ENCODE data around the gene CDH20.

DNA sequence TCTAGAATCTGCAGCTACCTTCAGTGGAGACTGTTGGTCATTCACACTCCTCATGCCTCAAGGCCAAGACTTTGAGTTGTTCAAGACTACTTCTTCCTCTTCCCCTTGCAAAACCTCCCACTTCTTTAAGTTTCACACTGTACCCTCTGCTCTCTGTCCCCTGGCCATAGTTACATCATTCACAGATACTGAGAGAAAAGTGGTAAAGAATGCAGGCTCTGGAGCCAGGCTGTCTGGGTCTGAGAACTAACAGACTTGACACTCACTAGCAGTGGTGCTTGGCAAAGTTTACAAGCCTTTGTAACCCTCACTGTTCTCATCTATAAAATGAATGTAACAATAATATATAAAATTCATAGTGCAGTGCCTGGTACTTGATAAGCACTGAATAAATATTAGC, 61.8 kb downstream of the CDH20 start:
- TF ChIP-seq, protein P1, sequence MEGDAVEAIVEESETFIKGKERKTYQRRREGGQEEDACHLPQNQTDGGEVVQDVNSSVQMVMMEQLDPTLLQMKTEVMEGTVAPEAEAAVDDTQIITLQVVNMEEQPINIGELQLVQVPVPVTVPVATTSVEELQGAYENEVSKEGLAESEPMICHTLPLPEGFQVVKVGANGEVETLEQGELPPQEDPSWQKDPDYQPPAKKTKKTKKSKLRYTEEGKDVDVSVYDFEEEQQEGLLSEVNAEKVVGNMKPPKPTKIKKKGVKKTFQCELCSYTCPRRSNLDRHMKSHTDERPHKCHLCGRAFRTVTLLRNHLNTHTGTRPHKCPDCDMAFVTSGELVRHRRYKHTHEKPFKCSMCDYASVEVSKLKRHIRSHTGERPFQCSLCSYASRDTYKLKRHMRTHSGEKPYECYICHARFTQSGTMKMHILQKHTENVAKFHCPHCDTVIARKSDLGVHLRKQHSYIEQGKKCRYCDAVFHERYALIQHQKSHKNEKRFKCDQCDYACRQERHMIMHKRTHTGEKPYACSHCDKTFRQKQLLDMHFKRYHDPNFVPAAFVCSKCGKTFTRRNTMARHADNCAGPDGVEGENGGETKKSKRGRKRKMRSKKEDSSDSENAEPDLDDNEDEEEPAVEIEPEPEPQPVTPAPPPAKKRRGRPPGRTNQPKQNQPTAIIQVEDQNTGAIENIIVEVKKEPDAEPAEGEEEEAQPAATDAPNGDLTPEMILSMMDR (IDR thresholded peaks at IDR 0.05; ENCODE audit: low read depth, low read length): no peak
- TF ChIP-seq POLR2A (IDR thresholded peaks at IDR 0.05; ENCODE audit: extremely low read depth, insufficient read length): no peak
- TF ChIP-seq, protein P2, sequence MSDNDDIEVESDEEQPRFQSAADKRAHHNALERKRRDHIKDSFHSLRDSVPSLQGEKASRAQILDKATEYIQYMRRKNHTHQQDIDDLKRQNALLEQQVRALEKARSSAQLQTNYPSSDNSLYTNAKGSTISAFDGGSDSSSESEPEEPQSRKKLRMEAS (IDR thresholded peaks at IDR 0.05; ENCODE audit: low read depth, low read length): no peak
- no peak for TF ChIP-seq MYC (IDR thresholded peaks at IDR 0.05; ENCODE audit: low read depth, low read length)
